GM10266 (cell line): ENCODE data around the gene CALHM3.

ENCODE experiments used
- DNase-seq: peaks from one replicate; pipeline ENCODE4 v3.0.0; 2012; ENCODE audit errors: extremely low spot score
- TF ChIP-seq, protein P1 (sequence below): IDR thresholded peaks from 2 replicates; pipeline ENCODE4 v1.5.1; 2012; ENCODE audit warnings: mild to moderate bottlenecking, low read depth; ENCODE audit not compliant: control insufficient read depth, insufficient read depth; ENCODE audit errors: missing control alignments

CALHM3 gene

DNA sequence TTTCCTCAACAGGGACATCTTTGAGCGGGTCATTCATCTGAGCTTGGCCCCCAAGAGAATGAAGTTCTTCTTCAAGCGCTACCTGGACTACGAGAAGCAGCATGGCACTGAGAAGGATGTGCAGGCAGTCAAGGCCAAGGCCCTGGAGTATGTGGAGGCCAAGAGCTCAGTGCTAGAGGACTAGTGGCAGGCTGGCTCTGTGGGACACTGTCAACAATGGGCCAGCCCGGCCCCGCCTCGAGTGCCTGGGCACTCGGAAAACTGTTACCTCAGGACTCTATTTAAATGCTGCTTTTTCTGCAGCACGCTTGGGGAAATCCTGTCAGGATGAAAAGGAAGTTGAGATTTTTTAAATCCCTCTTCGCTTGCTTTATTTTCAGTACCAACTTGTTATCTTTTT lies 33.7 kb downstream of the CALHM3 start:
- TF ChIP-seq, protein P1, sequence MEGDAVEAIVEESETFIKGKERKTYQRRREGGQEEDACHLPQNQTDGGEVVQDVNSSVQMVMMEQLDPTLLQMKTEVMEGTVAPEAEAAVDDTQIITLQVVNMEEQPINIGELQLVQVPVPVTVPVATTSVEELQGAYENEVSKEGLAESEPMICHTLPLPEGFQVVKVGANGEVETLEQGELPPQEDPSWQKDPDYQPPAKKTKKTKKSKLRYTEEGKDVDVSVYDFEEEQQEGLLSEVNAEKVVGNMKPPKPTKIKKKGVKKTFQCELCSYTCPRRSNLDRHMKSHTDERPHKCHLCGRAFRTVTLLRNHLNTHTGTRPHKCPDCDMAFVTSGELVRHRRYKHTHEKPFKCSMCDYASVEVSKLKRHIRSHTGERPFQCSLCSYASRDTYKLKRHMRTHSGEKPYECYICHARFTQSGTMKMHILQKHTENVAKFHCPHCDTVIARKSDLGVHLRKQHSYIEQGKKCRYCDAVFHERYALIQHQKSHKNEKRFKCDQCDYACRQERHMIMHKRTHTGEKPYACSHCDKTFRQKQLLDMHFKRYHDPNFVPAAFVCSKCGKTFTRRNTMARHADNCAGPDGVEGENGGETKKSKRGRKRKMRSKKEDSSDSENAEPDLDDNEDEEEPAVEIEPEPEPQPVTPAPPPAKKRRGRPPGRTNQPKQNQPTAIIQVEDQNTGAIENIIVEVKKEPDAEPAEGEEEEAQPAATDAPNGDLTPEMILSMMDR: no peak
- DNase-seq: no peak

DNA sequence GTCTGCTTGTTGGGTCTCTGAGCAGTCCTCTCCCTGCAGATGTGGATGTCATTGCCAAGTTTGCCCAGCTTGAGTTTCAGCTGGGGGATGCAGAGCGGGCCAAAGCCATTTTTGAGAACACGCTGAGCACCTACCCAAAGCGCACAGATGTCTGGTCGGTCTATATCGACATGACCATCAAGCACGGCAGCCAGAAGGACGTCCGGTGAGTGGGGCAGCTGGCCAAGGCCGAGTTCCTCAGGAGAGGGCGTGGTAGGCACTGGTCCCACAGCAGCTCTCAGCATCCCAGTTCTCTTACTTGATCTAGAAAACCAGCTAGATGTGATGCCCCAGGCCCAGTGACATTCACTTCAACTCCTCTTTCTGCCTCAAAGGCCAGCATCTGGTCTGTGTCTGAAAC lies 34.6 kb downstream of the CALHM3 start:
- TF ChIP-seq, protein P1: no peak
- no peak for DNase-seq

DNA sequence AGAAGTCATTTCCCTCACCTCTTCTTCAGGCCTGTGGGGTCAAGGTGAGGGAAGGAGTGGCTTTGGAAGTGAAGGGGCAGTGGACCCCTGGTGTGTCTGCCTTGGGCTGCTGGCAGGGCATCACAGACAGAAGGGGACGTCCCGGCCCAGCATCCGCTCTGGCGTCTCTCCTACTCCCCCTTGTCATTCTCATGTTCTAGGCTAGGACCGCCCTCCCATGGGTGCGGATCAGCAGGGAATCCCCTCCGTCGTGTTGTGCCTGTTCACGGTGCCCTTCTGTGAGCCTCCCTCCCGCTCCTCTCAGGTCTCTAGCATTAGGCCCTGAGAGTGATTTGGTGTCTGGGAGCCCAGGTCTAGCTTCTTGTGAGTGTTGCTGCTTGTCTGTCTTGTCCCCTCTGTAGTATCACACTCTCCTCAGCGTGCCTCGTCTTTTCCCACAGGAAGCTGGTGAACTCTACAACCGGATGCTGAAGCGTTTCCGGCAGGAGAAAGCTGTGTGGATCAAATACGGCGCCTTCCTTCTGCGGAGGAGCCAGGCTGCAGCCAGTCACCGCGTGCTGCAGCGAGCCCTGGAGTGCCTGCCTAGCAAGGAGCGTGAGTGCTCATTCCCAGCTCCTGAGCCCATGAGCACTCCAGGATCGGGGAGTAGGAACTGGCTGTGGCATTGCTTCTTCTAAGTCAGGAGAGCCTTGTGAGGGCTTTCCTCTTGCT lies 35.4 kb downstream of the CALHM3 start:
- TF ChIP-seq, protein P1: no peak
- no peak for DNase-seq

DNA sequence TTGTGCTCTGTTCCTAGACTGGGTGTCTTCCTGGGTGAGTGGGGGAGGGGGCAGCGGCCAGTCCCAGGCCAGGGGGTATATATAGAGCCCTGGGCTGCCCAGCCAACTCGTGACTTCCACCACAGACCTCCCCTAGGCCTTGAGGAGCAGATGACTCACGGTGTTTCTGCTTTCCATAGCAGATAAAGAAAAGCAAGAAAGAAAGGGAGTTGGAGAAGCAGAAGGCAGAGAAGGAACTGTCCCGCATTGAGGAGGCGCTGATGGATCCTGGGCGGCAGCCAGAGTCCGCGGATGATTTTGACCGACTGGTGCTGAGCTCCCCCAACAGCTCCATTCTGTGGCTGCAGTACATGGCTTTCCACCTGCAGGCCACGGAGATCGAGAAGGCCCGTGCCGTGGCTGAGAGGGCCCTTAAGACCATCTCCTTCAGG lies 37.0 kb downstream of the CALHM3 start:
- DNase-seq: no peak
- TF ChIP-seq, protein P1: no peak

DNA sequence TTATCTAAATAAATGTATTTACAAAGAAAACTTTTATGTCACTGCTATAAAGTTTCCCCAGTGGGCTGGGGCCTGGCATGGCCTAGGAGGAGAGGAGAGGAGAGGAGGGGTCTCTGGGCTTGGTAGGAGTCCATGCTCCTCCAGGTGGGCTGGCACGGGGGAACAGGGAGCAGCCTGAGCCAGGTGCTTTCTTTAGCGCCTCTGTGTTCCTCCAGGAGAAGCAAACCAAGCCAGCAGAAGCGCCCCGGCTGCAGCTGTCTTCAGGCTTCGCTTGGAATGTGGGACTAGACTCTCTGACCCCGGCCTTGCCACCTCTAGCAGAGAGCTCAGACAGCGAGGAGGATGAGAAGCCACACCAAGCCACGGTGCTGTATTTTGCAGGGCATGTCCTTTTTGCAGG lies 37.4 kb downstream of the CALHM3 start:
- no peak for DNase-seq
- TF ChIP-seq, protein P1: no peak

DNA sequence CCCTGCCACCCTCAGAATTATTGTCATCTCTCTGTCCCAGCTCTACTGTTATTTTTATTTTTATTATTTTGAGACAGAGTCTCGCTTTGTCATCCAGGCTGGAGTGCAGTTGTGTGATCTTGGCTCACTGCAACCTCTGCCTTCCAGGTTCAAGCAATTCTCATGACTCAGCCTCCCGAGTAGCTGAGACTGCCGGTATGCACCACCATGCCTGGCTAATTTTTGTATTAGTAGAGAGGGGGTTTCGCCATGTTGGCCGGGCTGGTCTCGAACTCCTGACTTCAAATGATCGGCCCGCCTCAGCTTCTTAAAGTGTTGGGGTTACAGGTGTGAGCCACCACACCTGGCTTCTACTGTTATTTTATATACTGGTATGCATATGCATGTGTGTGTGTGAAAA lies 37.8 kb downstream of the CALHM3 start:
- TF ChIP-seq, protein P1: no peak

DNA sequence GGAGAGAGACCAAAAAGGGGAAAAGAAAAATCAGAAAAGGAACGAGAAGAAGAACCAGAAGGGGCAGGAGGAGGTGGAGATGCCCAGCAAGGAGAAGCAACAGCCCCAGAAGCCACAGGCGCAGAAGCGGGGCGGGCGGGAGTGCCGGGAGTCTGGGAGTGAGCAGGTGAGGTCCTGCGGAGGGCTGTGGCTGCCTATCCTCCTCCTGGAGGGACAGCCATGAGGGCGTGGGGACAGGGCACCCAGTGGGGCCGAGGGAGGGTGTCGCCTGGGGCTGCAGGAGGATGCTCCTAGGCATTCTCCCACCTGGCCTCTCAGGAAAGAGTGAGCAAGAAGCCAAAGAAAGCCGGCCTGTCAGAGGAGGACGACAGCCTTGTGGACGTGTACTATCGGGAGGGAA lies 38.6 kb downstream of the CALHM3 start:
- no peak for DNase-seq

More for the DNA sequence above, 37.8 kb downstream of the CALHM3 start:
- DNase-seq: no peak

More for the DNA sequence above, 38.6 kb downstream of the CALHM3 start:
- TF ChIP-seq, protein P1: no peak
